ENCODE measurements around the gene NHEJ1. TPM values are rescaled to one million over a fixed set of nuclear protein-coding genes. Genes with fewer than 3 reads are reported as not detected.

The NHEJ1 gene
- total RNA-seq, 1 donor from 2014 or later, result 17.7 TPM

DNA sequence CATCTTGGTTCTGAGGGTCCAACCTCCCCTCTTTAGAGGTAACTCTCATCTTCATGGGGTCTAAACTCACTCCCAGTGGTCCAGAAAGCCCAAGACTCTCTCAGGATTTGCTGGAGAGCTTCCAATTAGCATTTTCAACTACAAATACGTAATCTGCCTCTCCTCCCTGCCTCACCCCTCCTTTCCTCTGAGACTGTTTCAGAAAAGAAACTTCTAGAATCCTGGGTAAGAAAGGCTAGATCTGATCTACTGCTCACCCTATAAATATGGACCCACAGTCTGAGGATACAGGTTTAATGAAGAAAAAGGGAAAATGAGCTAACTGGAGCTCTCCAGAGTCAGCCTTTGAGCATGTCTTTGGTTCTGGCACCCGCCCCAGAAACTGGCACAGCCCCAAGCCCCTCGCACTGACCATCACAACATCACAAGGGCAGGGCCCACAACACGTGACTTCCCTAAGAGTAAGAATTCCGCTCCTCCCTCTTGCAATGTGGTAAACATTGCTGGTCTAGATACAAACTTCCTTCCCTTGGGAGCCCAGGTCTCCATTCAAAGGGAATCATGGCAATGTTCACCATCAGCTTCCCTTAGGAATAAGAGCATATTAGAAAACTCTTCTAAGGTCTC, 78.2 kb downstream of the NHEJ1 start:
- H3K4me3 Mint-ChIP-seq (ENCODE audit: low read depth), result no peak overlapping the region
- H3K36me3 Mint-ChIP-seq (ENCODE audit: insufficient read depth), result no peaks in the 10 kb centered on the region
- H3K27ac Mint-ChIP-seq, result no peak overlapping the region
- peaks cover 63% of the 10 kb centered on the region for H3K27me3 Mint-ChIP-seq
- peaks cover 21% of the 10 kb centered on the region for H3K4me1 Mint-ChIP-seq (ENCODE audit: low read depth)
- no peak for DNase-seq (ENCODE audit: low spot score, unreplicated experiment)
- no peaks in the 10 kb centered on the region for H3K9me3 Mint-ChIP-seq (ENCODE audit: low read depth)
- TF ChIP-seq, protein P1, sequence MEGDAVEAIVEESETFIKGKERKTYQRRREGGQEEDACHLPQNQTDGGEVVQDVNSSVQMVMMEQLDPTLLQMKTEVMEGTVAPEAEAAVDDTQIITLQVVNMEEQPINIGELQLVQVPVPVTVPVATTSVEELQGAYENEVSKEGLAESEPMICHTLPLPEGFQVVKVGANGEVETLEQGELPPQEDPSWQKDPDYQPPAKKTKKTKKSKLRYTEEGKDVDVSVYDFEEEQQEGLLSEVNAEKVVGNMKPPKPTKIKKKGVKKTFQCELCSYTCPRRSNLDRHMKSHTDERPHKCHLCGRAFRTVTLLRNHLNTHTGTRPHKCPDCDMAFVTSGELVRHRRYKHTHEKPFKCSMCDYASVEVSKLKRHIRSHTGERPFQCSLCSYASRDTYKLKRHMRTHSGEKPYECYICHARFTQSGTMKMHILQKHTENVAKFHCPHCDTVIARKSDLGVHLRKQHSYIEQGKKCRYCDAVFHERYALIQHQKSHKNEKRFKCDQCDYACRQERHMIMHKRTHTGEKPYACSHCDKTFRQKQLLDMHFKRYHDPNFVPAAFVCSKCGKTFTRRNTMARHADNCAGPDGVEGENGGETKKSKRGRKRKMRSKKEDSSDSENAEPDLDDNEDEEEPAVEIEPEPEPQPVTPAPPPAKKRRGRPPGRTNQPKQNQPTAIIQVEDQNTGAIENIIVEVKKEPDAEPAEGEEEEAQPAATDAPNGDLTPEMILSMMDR (IDR thresholded peaks at IDR 0.05; ENCODE audit: unreplicated experiment), result no peak

DNA sequence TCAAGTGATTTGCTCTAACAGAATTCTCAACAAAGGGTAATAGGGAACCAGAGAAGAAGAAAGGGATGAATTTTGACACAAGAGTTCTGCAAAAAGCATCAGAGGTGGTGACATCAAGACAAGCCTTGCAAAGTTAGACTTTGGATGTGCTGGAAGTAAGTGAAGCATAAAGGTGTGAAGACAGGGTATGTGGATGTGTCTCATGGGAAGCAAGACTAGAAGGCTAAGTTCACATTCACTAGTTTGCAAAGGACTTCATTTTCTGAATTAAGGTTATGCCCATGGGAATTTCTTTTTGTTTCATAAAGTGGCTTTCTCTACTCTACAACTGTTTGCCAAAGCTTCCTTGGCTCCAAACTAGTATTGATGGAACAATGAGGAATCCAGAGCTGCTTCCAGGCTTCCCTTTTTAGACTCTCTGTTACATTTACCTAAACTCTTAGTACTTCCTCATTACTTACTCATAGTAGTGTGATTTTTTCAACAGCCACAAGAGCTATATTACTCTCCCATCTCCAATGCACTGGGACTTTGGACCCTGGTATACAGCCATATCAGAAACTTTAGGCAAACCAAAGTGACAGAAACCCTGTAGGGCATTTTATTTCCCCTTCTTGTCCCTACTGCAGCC, 78.8 kb downstream of the NHEJ1 start:
- TF ChIP-seq, protein P1 (IDR thresholded peaks at IDR 0.05; ENCODE audit: unreplicated experiment), result no peak
- Mint-ChIP-seq H3K4me1 (ENCODE audit: low read depth) (peaks cover 15% of the 10 kb centered on the region), H3K27ac (no peak overlapping the region), H3K27me3 (peaks cover 61% of the 10 kb centered on the region), H3K9me3 (ENCODE audit: low read depth) (no peaks in the 10 kb centered on the region), H3K36me3 (ENCODE audit: insufficient read depth) (peaks cover 2% of the 10 kb centered on the region), H3K4me3 (ENCODE audit: low read depth) (no peak overlapping the region)
- DNase-seq (ENCODE audit: low spot score, unreplicated experiment), result no peak

DNA sequence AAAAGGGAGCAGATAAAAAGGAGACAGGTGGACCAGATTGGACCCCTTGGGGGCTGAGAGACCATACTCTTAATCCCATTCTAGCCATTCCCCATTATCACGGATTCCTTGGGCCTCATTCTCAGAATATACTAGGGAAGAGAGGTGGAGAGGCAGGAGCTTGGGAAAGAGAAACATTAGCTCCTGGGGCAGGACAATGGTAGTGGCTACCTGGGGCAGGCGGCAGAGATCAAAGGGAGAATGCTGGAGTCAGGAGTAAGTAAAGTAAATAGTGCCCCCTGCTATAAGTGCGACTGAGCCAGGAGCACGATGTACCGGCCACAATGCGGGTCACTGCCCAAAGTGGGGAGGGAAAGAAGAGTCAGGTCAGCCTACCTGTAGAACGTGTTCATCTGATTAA, 79.5 kb downstream of the NHEJ1 start:
- TF ChIP-seq, protein P1 (IDR thresholded peaks at IDR 0.05; ENCODE audit: unreplicated experiment), result no peak
- H3K36me3 Mint-ChIP-seq (ENCODE audit: insufficient read depth), result peaks cover 2% of the 10 kb centered on the region
- DNase-seq (ENCODE audit: low spot score, unreplicated experiment), result no peak
- no peaks in the 10 kb centered on the region for H3K9me3 Mint-ChIP-seq (ENCODE audit: low read depth)
- H3K4me3 Mint-ChIP-seq (ENCODE audit: low read depth), result no peak overlapping the region
- no peak overlapping the region for H3K27ac Mint-ChIP-seq
- H3K27me3 Mint-ChIP-seq, result peaks cover 59% of the 10 kb centered on the region
- H3K4me1 Mint-ChIP-seq (ENCODE audit: low read depth), result peaks cover 13% of the 10 kb centered on the region

DNA sequence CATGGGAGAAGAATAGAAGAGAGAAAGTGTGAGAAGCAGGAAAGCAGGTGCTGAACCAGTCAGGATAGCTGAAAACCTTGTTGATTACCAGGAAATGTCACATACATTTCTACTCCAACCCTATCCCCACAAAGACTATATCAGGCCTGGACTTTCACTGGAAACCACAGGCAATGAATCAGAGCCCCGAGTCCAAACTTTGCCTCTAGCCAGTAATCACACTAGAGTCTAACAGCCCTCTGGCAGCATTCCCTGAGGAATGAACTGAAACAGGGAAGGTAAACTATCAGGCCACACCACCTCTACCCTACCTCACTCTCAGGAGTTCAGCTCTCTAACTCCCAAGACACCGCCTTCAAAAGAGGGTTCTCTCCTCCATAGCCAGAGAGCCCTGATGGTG, 81.2 kb downstream of the NHEJ1 start:
- TF ChIP-seq, protein P1 (IDR thresholded peaks at IDR 0.05; ENCODE audit: unreplicated experiment), result no peak
- Mint-ChIP-seq H3K27ac (no peak overlapping the region), H3K4me1 (ENCODE audit: low read depth) (peaks cover 13% of the 10 kb centered on the region), H3K36me3 (ENCODE audit: insufficient read depth) (peaks cover 8% of the 10 kb centered on the region), H3K27me3 (peaks cover 49% of the 10 kb centered on the region), H3K9me3 (ENCODE audit: low read depth) (no peaks in the 10 kb centered on the region), H3K4me3 (ENCODE audit: low read depth) (no peak overlapping the region)
- DNase-seq (ENCODE audit: low spot score, unreplicated experiment), result no peak

DNA sequence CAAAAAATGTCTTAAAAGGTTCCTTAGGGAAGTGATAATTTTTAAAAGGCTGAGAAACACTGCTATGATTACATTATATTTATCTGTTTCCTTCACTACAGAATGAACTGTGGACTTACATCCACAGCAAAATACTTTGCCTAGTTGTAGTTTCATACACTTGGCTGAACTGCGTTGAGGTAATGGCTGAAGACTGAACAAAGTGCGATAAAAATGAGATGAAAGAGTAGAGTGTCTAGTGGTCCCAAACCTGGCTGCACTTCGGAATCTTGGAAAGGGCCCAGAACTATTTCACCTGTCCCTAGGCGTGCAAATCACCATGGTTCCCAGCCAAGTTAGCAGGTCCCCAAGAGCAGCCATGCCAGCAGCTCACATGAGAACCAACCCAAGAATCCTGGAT, 81.7 kb downstream of the NHEJ1 start:
- TF ChIP-seq, protein P1 (IDR thresholded peaks at IDR 0.05; ENCODE audit: unreplicated experiment), result no peak
- Mint-ChIP-seq H3K36me3 (ENCODE audit: insufficient read depth) (peaks cover 8% of the 10 kb centered on the region), H3K27ac (no peak overlapping the region), H3K27me3 (peaks cover 49% of the 10 kb centered on the region), H3K4me1 (ENCODE audit: low read depth) (peaks cover 16% of the 10 kb centered on the region), H3K4me3 (ENCODE audit: low read depth) (no peak overlapping the region), H3K9me3 (ENCODE audit: low read depth) (no peaks in the 10 kb centered on the region)
- no peak for DNase-seq (ENCODE audit: low spot score, unreplicated experiment)

All from progenitor cell of endocrine pancreas (in vitro differentiated cells).